GM18511 (cell line): ENCODE measurements around the gene NRG3.

ENCODE experiments used
- ATAC-seq: cut with Tn5 transposase; IDR thresholded peaks from one replicate; pipeline ENCODE4 v1.9.1; 2021; ENCODE audit warnings: mild to moderate bottlenecking, moderate library complexity; ENCODE audit not compliant: unreplicated experiment

The NRG3 gene

DNA sequence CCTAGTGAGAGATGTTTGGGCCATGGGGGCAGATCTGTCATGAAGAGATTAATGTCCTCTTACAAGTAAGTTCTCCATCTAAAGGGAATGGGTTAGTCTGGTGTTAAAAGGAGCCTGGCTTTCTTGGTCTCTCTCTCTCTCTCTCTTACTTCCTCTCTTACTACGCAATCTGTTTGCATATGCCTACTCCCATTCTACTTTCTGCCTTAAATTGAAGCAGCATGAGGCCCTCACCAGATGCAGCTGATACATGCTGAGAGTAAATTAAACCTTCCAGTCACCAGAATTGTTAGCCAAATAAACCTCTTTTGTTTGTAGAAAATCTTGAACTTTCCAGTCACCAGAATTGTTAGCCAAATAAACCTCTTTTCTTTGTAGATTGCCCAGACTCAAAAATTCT, 884.1 kb downstream of the NRG3 start:
- no peak for ATAC-seq

DNA sequence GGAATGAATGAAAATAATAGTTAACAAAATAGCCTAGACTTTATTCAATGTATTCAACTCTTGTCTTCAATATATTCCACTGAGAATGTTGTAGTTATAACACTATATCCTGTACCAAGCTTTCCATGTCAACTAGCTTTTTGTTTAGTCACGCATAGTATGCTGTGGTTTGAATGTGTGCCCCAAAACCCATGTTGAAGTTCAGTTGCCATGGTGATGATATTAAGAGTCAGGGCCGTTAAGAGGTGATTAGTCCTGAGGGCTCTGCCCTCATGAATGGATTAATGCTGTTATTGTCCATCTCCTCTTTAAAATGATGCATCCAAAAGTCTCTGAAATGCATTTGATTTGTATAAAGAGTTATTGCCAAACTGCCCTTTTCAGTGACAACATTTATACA, 887.6 kb downstream of the NRG3 start:
- no peak for ATAC-seq

DNA sequence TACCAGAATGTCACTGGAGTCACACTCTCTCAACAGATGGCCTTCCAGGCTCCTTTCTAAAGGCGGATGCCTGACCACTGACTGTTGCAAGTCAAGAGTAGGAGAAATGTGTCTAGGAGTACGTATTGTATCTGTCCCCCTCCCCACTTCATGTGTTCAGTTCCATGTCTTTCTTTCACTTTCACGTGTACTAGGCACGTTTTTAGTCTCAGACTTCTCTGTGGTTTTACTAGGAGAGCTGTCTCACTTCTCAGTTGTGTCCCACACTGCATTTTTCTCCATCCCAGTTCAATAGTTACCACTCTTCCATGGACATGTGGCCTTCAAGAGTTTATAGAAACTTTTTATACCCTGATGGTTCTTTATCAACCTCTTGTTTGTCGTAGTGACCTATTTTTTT, 893.0 kb downstream of the NRG3 start:
- no peak for ATAC-seq

DNA sequence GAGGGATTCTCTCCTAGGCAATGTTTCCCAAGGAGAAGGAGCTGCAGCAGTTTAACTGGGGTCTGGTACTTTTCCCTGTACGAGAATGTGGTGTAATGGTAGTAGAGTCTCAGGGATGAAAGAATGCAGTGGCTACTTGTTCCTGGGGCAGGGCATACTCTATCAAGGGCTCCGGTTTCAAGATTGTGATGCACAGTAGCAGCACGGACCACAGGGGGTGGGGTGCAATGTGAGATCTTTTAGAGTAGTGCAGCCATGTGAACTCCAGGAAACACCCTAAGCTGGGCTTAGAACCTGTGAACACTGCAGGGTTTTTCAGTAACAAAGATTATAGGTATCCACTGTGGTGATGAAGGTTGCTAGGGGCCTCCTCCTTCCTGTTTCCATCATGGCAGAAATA, 903.9 kb downstream of the NRG3 start:
- ATAC-seq: no peak

DNA sequence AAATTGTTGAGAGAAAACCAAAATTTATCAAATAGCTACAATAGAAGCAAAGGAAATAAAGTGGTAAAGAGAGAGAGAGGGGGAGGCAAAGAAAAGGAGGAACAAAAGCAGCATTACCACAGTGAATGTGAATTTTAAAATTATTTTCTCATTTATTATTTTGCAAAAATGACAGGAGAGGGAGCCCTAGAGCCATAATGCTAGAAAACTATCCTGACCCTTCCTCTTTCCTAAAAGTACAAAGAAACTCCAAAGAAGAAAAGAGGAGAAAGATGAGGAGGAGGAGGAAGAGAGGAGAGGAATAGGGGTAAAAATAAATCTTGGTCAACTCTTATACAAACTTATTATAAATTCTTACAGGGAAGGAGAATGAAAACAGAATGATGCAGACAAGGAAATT, 921.5 kb downstream of the NRG3 start:
- no peak for ATAC-seq

DNA sequence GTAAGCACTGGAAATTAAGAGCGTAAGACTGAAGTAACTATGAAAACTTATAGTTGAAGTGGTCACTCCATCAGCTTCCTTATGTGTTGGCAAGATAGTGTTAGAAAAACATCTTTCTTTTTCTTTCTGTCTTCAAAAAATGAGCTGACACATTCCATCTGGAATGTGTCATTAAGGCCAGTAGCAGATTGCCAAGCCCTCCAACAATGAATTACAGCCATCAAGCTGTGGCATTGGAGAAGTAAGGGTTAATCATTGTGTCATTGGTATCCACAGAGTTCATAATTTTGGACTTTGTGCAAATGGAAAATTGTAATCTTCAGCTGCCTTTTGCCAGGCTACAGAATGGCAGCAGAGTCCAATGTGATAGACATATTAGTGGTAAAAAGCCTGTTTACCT, 926.3 kb downstream of the NRG3 start:
- ATAC-seq: no peak

DNA sequence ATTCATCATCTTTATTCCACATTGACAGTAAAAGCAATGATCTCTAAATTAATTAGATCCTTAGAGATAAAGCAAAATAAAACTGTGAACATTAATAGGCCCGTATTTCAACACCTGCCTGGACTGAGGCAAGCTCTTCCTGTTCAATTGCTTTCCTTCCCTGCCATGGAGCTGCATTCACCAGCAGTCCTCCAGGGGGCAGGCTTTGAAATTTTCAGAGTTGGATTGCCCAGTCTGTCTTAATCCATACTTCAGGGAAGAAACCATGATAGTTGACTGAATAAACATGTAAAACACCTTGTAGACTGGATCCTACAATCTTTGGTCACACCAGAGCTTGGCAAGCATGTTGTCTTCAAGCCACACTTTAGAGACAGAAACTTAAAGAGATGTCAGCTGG, 936.6 kb downstream of the NRG3 start:
- no peak for ATAC-seq

DNA sequence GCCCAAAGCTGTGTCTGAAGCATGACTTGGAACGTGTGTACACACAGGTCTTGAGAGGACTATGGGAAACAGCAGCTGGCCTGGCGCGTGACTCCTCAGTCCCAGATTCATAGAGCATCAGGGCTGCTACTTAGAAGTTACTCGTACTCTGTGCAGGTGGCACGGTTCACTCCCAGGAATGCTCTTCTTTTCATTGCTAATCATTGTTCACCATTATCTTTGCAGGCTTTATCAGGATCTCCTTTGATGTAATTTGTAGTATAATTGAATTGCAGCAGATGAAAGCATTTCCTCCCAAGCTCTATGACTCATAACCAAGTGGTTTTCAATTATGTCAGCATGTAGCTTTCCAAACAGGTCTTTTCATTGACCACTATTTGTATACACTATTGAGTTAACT, 938.9 kb downstream of the NRG3 start:
- no peak for ATAC-seq

DNA sequence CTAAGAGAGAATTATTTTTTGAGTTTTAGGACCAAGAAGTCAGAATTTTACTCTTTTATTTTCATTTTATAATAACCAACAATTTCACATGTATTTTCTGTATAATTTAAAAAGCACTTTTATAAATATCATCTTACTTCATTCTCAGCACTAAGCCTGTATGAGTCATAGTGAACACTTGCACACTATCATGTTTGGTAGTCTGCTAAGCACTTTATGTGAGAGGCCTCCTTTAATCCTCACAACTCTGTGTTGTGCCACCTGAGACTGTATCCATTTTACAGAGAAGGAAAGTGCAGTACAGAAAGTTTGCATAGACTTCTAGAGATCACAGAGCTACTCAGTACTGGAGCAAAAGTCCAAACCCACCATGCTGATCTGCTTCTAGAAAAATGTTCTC, 939.6 kb downstream of the NRG3 start:
- no peak for ATAC-seq

DNA sequence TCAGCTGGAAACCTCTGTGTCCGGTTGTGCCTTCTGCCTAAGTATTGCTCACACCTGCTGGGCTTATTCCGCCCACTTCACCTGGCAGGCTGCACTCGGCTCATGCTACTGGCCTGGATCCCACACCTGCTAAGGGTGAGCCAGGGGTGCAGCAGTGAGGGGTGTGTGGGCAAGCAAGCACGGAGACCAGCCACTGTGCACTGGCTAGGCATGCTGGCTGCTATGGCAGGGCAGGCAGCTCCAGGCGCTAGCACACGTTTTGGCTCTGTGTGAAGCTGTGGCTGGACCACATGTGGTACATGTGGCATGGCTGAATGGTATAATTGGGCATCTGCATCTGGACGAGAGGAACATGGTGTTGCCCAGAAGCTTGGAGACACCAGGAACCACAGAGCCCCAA, 940.7 kb downstream of the NRG3 start:
- no peak for ATAC-seq

DNA sequence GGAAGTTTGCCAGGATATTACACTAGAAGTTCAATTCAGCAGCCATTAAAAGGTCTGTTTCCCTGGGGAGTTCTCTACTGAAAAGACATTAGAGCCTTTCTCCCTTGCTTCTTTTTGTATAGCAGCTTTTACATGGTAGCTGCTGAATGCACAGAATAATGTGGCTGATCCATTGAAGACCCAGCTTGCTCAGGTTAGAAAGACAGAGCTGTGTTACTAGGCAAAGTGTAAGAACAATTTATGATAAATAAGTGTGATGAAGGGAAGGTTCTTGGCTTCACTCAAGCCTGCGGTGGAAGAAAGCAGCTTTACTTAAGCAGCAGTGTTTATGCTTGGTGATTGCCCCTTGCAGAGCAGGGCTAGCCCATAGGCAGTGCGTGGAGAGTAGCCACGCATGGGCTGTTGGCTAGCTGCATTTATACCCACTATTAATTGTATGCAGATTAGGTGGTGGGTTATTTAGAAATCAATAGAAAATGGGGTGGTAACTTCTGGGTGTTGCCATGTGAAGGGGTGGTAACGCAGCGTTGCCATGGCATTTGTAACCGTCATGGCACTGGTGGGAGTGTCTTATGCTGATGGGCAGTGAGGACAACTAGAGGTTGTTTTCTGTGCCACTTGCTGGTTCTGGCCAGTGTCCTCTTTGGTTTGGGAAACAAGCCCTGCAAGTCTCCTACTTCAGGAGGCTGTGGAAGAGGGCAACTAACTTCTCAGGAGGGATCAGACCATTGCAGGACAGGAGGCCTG, 942.9 kb downstream of the NRG3 start:
- ATAC-seq: no peak

DNA sequence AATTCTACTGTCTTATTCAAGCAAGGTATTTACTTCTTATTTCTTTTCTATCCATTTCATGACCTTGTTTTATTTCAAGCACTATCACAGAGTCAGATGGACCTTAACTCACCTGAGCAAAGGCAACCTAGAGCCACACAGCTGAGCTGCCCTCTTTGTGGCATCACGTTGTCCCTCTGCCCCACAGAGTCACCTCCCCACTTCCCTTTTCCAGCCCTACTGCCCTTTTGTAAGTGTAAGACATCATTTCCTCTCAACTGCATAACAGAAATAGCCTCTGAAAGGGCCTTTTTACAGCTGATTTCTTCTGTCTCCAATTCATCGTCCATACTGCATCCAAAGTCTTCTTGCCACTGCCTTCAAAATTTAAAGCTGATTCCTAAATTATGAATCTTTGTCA, 946.0 kb downstream of the NRG3 start:
- no peak for ATAC-seq

DNA sequence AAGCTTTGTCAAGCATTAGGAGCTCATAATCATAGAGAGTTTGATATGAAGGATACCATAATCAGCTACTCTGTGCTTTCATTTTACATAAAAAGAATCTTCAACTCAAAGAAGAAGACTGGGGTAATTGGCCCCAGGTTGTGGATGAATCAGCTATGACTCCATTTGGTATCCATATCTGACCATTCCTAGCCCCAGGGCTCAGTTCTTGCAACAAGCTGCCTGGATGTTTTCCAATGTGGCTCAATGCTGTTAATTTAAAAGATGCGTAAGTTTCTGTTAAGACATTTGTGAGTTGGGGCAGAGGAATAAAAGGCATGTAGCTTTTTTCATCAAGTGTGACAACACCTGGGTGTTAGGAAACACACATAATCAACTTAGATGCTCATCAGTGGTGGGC, 951.1 kb downstream of the NRG3 start:
- ATAC-seq: no peak

DNA sequence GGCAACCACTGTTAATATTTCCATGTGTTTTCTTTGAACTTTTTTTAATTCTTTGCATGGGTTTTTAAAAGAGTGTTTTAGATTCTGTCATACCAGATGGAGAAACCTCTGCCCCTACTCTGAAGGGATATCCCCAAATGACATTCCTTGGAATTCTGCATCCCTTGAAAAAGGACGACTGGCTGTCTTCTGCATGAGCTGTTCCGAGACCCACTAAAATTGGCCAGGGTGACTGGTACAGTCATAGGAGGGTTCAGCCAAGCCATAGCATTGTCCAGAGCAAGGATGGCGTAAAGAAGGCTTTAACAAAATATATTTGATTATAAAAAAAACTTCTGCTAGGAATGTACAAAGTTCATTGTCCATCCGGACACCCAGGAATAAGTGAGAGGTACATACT, 952.9 kb downstream of the NRG3 start:
- no peak for ATAC-seq

DNA sequence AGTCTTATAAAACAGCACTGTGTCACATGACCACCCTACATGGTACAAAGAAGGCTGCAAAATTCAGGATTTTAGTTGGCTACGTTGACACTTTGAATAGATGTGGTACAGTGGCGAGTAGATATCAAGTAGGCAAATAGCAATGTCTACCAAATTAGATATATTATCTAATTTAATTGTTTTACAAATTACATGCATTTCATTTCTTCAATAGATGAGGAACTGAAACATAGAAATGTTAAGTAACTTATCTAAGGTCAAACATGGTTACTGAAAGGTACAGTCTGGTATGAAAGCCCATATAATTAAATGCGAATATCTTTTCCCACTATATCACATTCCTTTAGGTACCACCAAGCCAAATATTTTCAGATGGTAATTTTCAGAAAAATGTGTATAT, 972.2 kb downstream of the NRG3 start:
- no peak for ATAC-seq

DNA sequence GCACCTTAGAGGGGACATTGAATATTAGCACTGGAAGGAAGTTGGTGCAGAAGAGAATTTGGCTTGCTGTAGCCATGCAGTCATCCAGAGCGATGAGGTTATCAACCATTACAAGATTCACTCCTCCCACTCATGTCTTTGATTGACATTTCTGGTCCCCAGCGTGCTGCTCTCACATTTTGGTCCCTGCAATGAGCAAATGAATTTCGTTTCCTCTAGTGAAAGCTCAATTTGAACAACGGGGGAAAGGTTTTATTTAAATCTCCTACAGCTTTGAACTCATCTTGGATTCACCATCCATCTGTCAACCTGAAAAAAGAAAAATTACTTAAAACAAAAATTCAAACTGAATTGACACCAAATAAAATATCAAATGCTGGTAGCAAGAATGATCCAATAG, 975.2 kb downstream of the NRG3 start:
- no peak for ATAC-seq

DNA sequence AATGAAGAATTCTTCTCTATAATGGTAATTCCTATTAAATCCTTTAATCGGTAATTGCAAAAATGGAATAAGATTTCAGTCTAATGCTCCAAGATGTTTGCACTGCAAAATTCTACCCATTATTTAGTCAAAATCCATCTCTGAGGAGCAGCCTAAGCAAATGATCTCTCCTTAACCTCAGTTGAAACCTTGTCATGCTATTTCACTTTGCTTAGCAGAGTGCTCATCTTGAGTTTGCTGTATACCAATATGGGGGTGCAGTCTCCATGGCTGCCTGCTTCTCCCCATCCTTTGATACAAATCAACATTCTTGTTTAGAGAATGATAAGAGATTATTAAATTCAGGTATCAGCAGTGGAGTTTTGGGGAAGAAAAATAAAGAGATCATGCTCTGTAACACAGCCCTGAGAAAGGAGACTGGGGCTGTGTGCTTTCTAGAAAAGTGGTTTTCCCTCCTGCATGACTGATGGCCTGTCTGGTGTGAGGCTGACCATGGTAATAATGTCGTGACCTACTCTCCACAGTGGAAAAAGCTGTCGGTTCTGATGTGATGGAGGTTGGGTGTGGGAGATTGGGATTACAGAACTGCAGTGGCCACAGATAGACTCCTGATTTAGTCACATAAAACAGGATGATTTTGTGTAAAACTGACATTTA, 982.1 kb downstream of the NRG3 start:
- no peak for ATAC-seq

DNA sequence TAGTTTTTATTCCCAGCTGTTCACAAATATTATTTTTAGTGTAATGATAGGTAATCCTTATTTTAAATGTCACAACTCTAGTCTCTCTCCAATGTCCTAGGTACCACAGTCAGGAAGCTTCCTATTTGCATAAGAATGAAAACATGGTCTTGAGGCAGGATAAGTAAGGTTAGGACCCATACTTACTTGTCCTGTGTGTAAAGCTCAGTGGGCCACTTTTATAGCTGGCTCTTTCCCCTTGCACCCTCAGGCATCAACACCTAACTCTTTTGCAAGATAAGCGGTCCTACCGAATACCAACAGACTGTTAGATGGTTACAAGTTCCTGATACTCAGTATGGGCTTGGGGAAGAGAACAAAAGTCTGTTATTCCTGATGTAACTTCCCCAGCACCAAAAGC, 986.9 kb downstream of the NRG3 start:
- ATAC-seq: no peak

DNA sequence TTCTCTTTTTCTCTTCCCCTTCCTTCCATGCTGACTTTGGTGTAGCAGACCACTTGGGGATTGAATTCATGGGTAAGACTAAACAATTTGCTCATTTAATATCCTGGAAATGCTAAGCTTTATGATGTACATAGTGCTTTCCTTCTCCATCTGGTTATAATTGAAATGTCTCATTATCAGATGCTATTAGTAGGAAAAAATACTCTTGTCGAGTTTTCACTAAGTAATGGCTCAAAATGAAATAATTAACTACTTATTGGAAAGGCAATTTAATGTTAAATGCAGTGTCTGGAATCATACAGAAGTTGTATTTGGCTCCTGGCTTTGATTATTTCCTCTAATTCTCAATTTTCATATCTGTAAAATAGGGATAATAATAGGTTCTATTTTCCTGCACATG, 990.4 kb downstream of the NRG3 start:
- no peak for ATAC-seq

DNA sequence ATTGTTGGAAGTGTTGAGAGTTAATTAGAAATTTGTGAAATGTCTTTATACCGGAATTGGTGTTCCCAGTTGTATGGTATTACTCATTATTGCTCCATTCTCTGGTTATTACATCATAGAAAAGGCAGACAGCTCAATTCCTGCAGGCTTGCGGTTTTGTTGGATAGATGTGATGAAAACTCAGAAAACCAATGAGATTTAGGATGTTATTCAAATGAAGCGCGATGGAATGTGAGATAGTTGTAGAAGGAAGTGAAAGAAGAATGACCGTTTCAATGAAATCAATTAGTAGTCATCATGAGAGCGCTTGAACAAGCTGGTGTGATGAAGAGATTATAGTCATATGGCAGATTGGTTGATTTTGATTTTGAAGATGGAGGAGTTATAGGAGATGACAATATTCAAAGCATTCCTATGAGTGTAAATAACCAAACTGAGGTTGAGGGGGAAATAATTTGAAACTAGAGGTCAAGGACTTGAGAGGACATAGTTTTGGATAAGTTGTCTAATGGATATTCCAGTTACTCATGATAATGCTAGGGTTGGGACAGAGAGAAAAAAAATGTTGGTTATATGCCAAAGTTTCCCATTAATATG, 991.5 kb downstream of the NRG3 start:
- ATAC-seq: no peak

DNA sequence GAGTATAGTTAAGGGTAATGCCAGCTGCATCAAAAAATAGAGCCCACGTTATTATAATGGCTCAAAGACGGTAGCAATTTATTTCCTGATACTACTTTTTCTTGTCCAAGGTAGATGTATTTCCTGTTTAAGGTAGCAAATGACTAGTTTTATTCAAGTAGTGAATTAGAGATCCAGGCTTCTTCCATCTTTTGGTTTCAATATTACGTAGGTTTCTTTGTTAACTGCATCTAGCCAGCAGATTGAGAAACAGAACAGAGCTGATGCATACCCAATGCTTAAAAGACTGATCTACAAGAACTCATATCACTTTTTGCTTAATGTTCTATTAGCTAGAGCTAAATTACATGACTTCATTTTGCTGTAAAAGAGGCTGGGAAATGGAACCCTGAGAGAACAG, 992.1 kb downstream of the NRG3 start:
- ATAC-seq: no peak

DNA sequence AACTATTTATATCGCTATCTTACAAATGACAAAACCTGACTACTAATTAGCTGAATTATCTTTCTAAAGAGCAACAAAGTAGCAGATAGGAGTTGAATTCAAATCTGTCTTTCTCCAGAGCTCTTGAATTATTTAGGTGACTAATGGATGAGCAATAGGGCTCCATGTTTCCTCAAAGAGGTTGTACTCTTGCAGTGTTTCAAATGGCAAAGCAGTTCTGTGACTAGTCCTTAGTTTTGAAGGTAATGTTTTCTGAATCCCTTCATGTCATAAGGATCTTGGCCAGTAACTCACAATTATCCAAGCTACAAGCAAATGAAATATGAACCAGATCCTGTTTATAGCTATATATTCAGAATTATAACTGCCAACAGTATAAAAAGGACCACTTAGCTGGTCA, 999.7 kb downstream of the NRG3 start:
- ATAC-seq: no peak
